HL-60/S4 treated with retinoic acid at 250 ng/mL for 4 days and 3 days (cell line): ENCODE results near the gene BTBD1.

Experiments used
- in situ Hi-C: fragments of 300-500 bp; cut with MboI; formaldehyde crosslinking; loops from 2 replicates; pipeline ENCODE4 v1.7.0; 2022; ENCODE audit warnings: low sequenced_read_pairs

Gene BTBD1

GRCh38 chr15:83066734-83067637, at the start of gene BTBD1:
TSS of gene BTBD1 (minus strand) at chr15:83067252. CDS start at chr15:83067151, 101 bp downstream.
- in situ Hi-C loops: no loop called here

- in situ Hi-C loops: loop anchor here (25.0 kb wide), 1 partner anchor 579 kb away; the partner anchor contains the start of gene RPS17
These were observed 48.9 kb upstream of the BTBD1 start for GRCh38 chr15:83115831-83116565.

- in situ Hi-C loops: loop anchor here (25.0 kb wide), 1 partner anchor 578 kb away; the partner anchor contains the start of gene RPS17
These were observed 48.4 kb upstream of the BTBD1 start for GRCh38 chr15:83115410-83115809.

- in situ Hi-C loops: loop anchor here (25.0 kb wide), 1 partner anchor 578 kb away; the partner anchor contains the start of gene RPS17
These were observed 47.8 kb upstream of the BTBD1 start for GRCh38 chr15:83114856-83115255.

GRCh38 chr15:83113881-83114674, 47.0 kb upstream of the BTBD1 start:
- in situ Hi-C loops: loop anchor here (25.0 kb wide), 1 partner anchor 577 kb away; the partner anchor contains the start of gene RPS17

- in situ Hi-C loops: loop anchor here (25.0 kb wide), 1 partner anchor 576 kb away; the partner anchor contains the start of gene RPS17
These were observed 45.9 kb upstream of the BTBD1 start for GRCh38 chr15:83112956-83113299.

- in situ Hi-C loops: loop anchor here (25.0 kb wide), 1 partner anchor 575 kb away; the partner anchor contains the start of gene RPS17
These were observed 45.3 kb upstream of the BTBD1 start for GRCh38 chr15:83112233-83112955.

GRCh38 chr15:83111149-83111548, 44.1 kb upstream of the BTBD1 start:
- in situ Hi-C loops: loop anchor here (25.0 kb wide), 1 partner anchor 574 kb away; the partner anchor contains the start of gene RPS17

- in situ Hi-C loops: loop anchor here (25.0 kb wide), 1 partner anchor 573 kb away; the partner anchor contains the start of gene RPS17
These were observed 43.3 kb upstream of the BTBD1 start for GRCh38 chr15:83110381-83110780.

- in situ Hi-C loops: loop anchor here (25.0 kb wide), 1 partner anchor 572 kb away; the partner anchor contains the start of gene RPS17
These were observed 42.5 kb upstream of the BTBD1 start for GRCh38 chr15:83109532-83109931.

- in situ Hi-C loops: loop anchor here (25.0 kb wide), 1 partner anchor 571 kb away; the partner anchor contains the start of gene RPS17
These were observed 41.5 kb upstream of the BTBD1 start for GRCh38 chr15:83108266-83109219.

- in situ Hi-C loops: loop anchor here (25.0 kb wide), 1 partner anchor 571 kb away; the partner anchor contains the start of gene RPS17
These were observed 40.8 kb upstream of the BTBD1 start for GRCh38 chr15:83107841-83108181.

- in situ Hi-C loops: loop anchor here (25.0 kb wide), 1 partner anchor 570 kb away; the partner anchor contains the start of gene RPS17
These were observed 40.2 kb upstream of the BTBD1 start, which contains the start of gene TM6SF1 for GRCh38 chr15:83106994-83107840. TSS of gene TM6SF1 (plus strand) at chr15:83107645. CDS start at chr15:83107681, 36 bp downstream.

- in situ Hi-C loops: loop anchor here (25.0 kb wide), 1 partner anchor 568 kb away; the partner anchor contains the start of gene RPS17
These were observed 38.4 kb upstream of the BTBD1 start for GRCh38 chr15:83105440-83105839.

- in situ Hi-C loops: loop anchor here (25.0 kb wide), 1 partner anchor 567 kb away; the partner anchor contains the start of gene RPS17
These were observed 37.1 kb upstream of the BTBD1 start for GRCh38 chr15:83104141-83104540.

- in situ Hi-C loops: loop anchor here (25.0 kb wide), 1 partner anchor 565 kb away; the partner anchor contains the start of gene RPS17
These were observed 35.3 kb upstream of the BTBD1 start for GRCh38 chr15:83102346-83102745.

- in situ Hi-C loops: loop anchor here (25.0 kb wide), 1 partner anchor 563 kb away; the partner anchor contains the start of gene RPS17
These were observed 33.1 kb upstream of the BTBD1 start for GRCh38 chr15:83100097-83100646.
